Stimulated activated CD8-positive, alpha-beta memory T cell treated with anti-CD3 and anti-CD28 coated beads, Interleukin-7, amount 100 ng/mL, for 1 hour (primary cell): ENCODE results near the gene LRRC1.
"Not testable (repeated sequence)": the region's sequence is repeated elsewhere in the genome, so short reads cannot be mapped to it uniquely, and the experiment has no call there.

Experiments used
- DNase-seq, 2 donors: peaks; one replicate each; pipeline ENCODE4 v3.0.0-alpha.2; 2020; ENCODE audit warnings: low read depth in 2 of 2

The LRRC1 gene

GRCh38 chr6:53792973-53793317, 1.9 kb upstream of the LRRC1 start:
- no peak for DNase-seq

DNA sequence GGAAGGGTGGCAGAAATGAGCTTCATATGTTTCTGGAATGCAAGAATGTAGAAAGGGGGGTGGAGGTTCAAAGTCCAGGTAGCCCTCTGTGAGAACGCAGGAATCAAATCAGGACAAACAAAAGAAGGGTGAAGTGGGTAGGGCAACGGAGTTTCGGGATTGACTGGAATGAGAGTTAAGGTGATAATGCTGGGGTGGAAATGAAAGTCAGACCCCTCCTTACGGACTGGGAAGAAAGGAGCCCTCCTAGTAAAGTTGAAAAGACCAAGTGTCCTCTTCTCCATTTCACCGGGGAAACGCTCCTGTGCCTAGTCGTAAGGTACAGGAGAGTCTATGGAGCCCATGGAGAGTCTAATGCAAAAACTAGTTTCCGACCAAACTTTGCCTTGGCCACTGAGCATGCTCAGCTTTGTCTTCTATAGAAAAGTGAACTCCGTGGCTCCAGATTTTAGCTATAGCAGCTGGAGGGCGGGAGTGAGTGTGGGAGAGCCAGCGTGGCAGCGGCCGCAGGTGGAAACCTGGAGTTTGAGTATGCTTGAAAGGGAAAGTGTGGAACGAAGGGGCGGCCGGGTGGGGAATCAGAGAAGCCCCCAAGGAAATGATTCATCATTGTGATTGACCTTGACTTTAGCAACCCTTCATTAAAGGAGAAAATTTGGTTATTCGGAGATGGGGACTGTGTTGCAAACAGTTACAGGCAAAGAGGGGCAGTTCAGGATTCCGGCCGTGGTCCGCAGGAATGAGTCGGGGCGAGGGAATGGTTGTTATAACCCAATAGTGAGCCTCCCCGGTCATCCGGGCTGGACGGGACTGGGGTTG, 1.3 kb upstream of the LRRC1 start:
- no peak for DNase-seq

DNA sequence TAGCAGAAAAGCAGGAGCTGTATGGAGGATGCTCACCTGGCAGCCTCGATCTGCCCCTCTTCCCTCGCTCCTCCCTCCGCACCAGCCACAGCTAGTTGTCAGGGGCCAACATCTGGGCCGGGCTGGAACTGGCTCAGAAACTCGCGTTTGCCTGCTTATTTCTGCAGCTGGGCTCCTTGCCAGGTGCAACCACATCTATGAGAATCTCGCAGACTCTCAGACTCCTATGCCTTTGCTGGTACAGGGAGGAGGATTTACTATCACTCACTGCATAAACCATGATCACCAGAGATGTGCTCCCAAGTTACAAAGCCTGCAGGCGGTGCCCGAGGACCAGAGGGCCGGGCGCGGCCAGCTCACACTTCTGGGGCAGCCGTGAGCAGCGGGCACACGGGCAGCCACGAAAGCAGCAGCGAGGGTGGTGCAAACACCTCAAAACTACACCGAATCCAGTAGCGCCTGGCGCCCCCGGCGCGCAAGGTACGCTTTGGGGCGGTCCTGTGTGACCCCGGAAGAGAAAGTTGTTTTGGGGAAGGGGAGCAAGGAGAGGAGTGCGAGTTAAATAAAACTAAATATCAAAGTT, 577 bp upstream of the LRRC1 start:
- DNase-seq: no peak

- DNase-seq: no peak
Measured at GRCh38 chr6:53795340-53795701, 516 bp downstream of the LRRC1 start.

GRCh38 chr6:53795702-53796450, 1.1 kb downstream of the LRRC1 start:
- no peak for DNase-seq

GRCh38 chr6:53796451-53796780, 1.6 kb downstream of the LRRC1 start:
- no peak for DNase-seq

DNA sequence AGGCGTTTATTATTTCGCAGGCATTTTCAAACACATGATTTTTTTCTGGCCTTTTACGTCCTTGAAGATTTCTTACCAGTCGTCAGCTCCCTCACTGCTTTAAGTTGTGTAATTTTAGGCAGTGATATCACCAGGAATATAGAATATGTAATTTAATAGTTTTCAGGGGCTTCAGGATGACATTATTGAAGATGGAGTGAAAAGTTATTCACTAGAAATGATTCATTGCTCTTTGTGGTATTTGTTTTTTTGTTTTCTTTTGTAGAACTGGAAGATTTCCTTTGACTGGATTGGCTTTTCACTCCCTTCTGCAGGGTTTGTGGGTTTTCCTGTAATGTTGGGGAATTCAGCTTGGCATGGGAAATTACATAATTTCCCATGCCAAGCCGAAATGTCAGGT, 2.0 kb downstream of the LRRC1 start:
- DNase-seq: no peak

DNA sequence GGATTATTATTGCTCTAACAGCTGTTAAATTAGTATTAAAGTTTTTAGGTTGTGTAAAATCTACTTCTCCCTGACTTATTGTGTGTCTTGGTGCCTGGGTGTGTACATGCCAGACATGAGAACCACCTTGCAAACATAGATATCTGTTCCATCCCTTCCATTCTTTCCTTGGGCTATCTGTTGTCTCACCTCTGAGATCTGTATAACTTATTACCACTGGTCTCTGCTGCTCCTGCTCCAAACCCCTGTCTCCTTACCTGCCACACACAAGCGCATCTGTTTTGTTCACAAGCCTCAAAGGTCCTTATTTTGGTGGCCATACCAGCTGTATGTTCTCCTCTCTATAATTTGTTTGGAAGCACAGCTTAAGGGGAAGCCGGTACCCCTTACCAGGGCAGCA, 2.5 kb downstream of the LRRC1 start:
- DNase-seq: no peak

DNA sequence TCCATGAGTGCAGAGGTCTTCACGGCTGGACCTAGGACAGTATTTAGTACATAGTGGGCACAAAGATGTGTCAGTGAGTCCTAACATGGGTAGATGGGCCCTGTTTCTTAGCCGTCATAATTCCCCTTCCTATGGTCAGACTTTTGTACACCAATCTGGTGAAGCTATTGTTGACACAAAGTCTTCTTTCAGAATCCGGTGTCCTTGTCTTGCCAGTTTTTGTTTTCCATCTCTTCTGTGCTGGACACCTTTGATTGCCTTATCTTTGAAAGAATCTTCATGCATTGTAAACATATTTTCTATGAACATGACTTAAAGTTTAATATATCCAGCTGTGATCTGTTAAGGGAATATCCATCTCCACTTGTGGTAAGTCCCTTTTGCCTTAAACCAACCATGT, 4.5 kb downstream of the LRRC1 start:
- no peak for DNase-seq

DNA sequence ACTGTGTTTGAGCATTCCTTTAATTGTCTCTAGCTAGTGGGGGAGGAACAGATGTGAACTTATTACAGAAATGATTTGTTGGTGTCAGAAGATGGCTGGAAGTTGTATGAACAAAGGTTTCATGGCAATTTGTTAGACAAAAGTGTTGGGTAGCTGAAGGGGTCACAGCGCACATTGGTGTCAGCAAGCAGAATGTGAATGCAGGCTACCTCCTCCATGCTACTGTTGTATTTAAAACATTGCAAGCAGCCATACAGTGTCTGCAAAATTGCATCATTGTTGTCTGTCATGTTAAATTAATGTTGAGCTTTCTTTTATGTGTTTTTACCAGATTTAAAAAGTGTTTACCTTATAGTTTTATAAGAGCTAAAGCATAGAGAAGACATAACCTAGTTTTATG, 6.2 kb downstream of the LRRC1 start:
- no peak for DNase-seq

DNA sequence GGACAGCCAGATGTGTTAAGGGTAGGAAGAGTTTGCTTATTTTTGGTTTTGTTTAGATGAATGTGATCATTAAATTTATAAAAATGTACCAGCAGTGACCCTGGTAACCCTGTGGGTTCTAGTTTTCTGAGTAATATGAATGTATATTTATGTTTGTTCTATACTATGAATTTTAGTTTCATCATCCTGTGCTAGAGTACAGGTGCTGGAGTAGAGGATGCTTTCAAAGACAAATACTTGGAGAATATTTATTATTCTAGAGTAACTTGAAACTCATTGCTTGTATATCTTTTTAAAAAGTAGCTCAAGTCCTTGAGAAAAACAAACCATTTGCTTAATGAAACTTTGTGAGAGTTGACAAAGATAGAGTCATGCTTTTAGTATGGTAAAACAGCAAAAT, 7.8 kb downstream of the LRRC1 start:
- DNase-seq: no peak

DNA sequence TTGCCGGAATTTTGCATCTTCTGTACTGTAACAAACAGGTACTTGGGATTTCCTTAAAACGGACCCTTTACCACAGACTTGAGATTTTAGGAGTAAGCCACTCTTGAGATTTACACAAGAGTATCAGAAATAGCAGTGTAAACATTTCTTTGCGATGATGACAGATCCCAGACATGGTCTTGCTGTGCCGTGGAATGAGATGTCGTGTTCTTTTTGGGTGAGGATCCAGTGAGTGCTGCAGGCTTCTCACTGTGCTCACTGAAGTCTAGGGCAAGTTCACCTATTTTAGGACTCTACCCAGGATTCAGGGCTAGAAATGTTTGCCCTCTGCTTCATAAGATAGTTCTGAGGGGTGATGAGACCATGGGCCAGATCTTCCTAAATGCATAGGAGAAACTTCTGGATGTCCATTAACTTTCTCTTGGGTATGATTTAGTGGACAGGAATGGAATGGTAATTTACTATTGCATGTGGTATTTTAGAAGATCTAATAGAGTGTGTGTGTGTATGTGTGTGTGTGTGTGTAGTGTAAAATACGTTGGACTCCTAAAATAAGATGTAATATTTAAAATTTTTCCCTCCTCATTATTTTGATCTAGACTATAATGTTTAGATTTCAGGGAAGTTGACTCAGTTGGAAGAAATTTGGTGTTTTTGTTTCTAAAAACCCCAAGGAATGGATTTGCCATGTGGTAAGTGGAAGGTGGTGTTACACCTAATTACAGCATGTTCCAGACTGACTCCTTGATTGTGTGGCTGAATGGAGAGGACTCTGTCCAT, 8.5 kb downstream of the LRRC1 start:
- no peak for DNase-seq

GRCh38 chr6:53805016-53805415, 10.2 kb downstream of the LRRC1 start:
- DNase-seq: no peak

DNA sequence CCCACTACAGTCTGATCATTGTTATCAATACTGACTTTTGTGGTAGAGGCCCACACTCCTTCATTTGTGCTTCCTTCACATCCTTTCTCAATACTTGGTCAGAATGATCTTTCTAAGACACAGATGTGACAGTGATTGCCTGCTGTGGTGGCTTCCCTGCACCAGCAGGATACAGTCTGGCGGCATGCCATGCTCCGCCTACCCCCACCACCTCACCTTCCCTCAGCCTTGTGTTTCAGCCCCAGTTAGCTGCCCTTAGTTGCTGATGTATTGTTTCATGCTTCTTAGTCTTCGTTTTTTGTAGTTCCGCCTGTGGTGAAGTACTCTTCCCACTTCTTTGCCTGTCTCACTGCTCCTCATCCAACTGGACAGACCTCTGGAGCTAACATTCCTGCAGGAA, 10.9 kb downstream of the LRRC1 start:
- DNase-seq: no peak

DNA sequence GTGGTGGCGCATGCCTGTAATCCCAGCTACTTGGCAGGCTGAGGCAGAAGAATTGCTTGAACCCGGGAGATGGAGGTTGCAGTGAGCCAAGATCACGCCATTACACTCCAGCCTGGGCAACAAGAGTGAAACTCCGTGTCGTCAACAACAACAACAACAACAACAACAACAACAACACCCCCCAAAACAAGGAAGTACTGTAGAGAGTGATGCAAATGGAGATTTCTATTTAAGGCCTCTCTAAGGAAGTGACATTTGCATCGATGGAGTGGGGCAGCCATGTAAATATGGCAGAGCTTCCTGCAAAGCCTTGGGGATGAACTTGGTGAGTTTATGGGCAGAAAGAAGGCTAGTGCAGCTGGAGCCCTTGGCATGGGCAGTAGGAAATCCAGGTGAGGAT, 12.8 kb downstream of the LRRC1 start:
- not testable (repeated sequence) for DNase-seq

- no peak for DNase-seq
Measured at GRCh38 chr6:53808302-53808881, 13.6 kb downstream of the LRRC1 start.

DNA sequence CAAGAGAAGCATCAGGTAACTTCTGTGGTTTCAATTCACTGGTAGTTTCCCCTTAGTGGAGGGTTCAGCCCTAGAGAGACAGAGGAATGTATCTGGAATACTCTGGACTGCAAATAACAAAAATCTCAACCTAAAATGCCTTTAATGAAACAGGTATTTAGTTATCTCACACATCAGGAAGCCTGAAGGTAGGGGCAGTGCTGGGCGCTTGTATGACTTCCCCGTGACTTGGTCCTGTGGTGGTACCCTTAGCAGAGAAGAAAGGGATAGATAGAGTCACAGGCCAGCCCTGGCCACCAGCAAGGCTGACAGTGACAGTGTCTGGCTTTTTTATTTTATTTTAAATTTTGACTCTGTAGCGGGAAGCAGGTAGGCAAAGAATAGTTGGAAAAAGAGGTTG, 14.9 kb downstream of the LRRC1 start:
- DNase-seq: no peak

GRCh38 chr6:53811082-53811481, 16.3 kb downstream of the LRRC1 start:
- DNase-seq: no peak

- no peak for DNase-seq
Measured at GRCh38 chr6:53811746-53812145, 16.9 kb downstream of the LRRC1 start.

- no peak for DNase-seq
Measured at GRCh38 chr6:53813096-53813495, 18.3 kb downstream of the LRRC1 start.

GRCh38 chr6:53813801-53814200, 19.0 kb downstream of the LRRC1 start:
- DNase-seq: no peak

DNA sequence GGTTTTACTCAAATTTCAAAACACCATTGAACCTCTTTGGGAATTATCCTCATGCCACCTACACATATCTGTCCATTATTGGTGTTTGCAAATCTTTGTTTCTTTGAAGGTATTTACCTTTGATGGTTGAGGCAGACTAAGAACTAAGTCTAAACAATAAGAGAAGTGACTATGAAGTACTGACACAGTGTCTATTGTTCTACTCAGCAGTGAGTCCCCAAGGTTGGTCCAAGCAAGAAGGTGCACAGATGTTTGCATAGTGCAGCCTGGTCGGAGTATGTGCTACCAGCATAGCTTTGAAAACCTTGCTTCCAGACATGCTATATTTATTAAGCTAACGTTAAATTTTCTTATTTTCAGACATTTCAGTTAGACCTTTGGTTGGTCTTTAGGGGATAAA, 19.5 kb downstream of the LRRC1 start:
- no peak for DNase-seq
